Fibroblast of villous mesenchyme (primary cell): ENCODE measurements around the gene GALNT14. TPM values are rescaled to one million over a fixed set of nuclear protein-coding genes. Genes with fewer than 3 reads are reported as not detected.

ENCODE experiments used
- DNase-seq: peaks from one replicate; pipeline ENCODE4 v3.0.0-alpha.2; 2010; ENCODE audit warnings: low read depth
- H3K4me3 ChIP-seq: 2 replicates; pipeline ENCODE4 v1.5.1; 2011; ENCODE audit warnings: low read depth, mild to moderate bottlenecking, low read length
- total RNA-seq: library from RNA; depleted of rRNA; stranded (reverse); fragments of >200 nt; gene quantifications from 2 replicates; pipeline ENCODE4 v1.2.3, GENCODE V29; 2012
- TF ChIP-seq, protein P1 (sequence below): IDR thresholded peaks from 2 replicates; pipeline ENCODE4 v1.5.1; 2012; ENCODE audit warnings: low read depth, mild to moderate bottlenecking, low read length; ENCODE audit not compliant: insufficient read depth

GALNT14 gene
- total RNA-seq, 1 donor, result under 0.01 TPM

DNA sequence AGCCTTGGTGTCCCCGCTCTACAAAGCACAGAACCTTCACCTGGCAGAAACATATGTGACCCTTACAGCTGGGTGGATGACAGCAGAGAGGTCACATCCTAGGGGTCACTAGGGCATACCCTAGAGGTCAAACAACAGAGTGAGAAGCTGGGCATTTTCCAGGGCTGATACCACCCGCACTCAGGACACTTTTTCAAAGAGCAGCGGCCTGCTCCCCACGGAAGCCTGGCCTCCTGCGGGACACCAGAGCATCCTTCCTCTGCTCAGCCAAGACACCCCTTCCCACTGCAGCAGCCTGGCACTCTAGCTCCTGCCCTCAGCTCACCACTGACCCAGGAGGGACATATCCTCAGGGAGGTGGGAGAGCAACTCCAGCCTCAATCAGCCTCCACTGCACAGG, 86.0 kb downstream of the GALNT14 start:
- TF ChIP-seq, protein P1, sequence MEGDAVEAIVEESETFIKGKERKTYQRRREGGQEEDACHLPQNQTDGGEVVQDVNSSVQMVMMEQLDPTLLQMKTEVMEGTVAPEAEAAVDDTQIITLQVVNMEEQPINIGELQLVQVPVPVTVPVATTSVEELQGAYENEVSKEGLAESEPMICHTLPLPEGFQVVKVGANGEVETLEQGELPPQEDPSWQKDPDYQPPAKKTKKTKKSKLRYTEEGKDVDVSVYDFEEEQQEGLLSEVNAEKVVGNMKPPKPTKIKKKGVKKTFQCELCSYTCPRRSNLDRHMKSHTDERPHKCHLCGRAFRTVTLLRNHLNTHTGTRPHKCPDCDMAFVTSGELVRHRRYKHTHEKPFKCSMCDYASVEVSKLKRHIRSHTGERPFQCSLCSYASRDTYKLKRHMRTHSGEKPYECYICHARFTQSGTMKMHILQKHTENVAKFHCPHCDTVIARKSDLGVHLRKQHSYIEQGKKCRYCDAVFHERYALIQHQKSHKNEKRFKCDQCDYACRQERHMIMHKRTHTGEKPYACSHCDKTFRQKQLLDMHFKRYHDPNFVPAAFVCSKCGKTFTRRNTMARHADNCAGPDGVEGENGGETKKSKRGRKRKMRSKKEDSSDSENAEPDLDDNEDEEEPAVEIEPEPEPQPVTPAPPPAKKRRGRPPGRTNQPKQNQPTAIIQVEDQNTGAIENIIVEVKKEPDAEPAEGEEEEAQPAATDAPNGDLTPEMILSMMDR, result no peak
- no peak overlapping the region for H3K4me3 ChIP-seq
- no peak for DNase-seq

DNA sequence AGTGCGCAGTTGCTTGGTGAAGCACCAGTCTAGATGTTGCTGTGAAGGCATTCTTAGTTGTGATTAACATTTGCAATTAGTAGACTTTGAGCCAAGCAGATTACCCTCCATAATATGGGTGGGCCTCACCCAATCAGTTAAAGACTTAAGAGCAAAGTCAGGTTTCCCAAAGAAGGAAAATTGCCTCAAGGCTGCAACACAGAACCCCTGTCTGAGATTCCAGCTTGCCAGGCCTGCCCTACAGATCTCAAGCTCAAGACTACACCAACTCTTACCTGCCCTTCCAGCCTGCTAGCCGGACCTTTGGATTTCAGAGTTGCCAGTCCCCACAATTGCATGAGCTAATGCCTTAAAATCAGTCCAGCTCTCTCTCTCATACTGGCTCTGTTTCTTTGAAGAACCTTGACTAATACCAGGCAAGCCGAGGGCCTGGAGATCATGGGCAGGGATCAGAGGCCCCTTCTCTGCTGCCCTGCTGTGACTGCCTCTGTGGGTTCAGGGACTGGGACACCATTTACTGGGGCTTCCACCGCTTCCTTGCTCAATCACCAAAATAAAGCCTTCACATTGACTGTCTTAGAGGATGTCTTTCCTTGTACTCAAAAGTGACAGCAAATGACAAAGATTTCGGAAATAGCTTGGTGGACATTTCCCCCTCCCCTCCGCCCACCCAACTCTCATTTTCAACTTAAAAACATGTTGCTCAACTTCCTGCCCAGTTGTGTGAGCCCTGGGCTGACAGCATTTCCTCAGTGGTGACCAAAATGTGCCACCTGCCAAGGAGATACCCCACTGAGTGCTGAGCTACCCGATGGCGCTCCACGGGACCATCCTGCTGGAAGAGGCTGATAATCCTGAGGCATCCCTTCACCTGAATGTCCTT, 86.7 kb downstream of the GALNT14 start:
- TF ChIP-seq, protein P1, result no peak
- no peak for DNase-seq
- no peak overlapping the region for H3K4me3 ChIP-seq

DNA sequence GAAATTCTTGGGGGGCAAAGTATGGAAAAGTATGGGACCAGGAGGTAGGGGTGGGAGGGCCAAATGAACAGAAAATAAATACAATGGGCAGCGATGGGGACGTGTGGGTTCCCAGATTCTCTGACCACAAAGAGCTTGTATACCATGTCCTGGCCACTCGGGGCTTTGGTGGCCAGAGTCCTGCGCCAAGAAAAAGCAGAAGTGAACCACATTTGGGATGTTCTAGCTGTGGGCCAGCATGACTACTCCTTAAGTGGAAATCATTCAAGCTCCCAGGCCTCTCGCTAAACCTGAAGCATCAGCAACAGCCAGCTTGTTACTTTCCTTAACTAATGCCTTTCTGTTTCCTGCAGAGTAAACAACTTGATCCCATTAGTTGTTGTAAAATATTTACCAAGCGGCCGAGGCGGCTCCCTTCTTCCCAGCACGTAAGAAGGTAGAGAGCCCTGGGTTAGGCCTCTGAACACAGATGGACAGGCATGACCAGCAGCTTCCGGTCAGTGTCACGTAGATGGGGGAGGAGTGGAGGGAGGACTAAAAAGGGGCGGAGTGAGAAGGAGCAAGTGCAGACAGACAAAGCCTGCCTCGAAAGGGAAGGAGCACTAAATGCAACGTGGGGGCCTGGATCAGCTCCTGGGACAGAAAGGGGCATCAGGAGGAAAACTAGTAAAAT, 88.2 kb downstream of the GALNT14 start:
- TF ChIP-seq, protein P1, result no peak
- no peak for DNase-seq
- no peak overlapping the region for H3K4me3 ChIP-seq

DNA sequence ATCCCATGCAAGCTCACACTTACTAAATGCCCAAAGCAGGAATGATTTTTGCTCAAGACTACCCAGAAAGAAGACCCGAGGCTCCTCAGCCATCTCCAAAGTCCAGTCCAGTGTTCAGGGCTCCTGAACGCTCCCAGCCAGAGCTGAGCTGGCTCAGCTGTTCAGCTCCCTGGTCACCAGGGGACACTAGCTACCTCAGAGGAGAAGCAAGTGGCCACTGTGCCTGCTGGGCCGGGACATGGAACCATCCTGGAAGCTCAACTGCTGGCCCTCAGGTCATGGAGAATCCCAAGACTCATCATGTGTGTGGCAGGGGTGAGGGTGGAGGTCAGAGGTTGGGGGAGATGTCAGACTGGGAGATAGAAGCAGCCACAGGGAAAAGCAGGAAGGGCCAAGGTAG, 89.0 kb downstream of the GALNT14 start:
- no peak overlapping the region for H3K4me3 ChIP-seq
- DNase-seq, result no peak
- TF ChIP-seq, protein P1, result no peak

DNA sequence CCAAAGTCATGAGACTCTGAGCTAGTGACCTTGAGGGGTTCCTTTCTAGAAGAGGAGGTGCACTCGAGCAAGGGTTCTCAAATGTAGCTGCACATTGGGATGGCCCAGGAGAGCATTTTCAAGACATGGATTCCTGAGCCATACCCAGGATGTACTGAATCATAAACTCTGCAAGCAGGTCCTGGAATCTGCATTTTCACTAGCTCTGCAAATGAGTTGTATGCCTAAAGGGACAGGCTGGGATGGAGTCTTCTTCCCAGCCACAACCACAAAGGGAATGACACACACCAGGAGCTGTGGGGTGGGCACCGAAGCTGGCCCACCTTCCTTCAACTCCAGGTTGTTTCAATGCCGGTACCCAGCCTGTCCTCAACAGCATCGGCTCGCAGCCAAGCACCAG, 90.6 kb downstream of the GALNT14 start:
- no peak for DNase-seq
- H3K4me3 ChIP-seq, result no peak overlapping the region
- TF ChIP-seq, protein P1, result no peak

DNA sequence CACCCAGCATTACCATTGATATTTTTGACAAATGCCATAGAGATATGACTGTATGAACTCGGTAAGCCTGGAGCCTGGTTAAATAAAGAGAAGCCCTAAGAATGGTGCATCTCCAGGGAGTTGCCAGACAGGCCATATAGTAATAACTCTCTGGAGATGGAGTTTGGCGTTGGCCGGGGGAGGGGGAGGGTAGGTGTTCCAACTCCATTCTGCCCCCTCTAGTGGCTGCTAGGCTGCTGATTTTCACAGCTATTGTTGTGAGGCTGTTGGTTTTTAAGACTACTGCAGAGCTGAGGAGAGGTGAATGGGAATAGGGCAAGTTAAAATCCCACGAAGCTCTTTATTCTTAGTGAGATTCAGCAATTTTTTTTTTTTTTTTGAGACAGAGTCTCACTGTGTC, 99.9 kb downstream of the GALNT14 start:
- no peak overlapping the region for H3K4me3 ChIP-seq
- no peak for DNase-seq
- TF ChIP-seq, protein P1, result no peak
